ENCODE results near the gene TMTC2. TPM values are rescaled to one million over a fixed set of nuclear protein-coding genes. Genes with fewer than 3 reads are reported as not detected.

TMTC2 gene
- total RNA-seq, 4 donors from 2014 or later, result 6.5 to 11.3 (median 8.9) TPM

DNA sequence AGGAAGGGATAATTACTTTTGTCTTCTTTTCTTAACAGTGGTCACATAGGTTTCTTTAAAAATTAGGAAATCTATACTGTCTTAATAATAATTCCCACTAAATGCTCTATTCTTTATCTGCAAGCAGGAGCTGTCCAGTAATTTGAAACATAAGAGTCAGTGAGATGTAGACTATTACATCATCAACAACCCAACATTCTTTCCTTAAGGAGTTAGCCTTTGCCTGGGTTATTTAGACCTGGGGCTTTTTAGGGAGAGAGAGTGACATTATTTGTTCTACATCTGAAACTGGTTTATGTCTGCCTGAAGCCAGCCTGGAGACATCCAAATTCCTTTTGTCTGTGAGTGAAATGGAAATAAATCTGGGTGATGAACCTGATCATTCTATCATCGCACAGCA lies 294.4 kb downstream of the TMTC2 start:
- TF ChIP-seq, protein P1, sequence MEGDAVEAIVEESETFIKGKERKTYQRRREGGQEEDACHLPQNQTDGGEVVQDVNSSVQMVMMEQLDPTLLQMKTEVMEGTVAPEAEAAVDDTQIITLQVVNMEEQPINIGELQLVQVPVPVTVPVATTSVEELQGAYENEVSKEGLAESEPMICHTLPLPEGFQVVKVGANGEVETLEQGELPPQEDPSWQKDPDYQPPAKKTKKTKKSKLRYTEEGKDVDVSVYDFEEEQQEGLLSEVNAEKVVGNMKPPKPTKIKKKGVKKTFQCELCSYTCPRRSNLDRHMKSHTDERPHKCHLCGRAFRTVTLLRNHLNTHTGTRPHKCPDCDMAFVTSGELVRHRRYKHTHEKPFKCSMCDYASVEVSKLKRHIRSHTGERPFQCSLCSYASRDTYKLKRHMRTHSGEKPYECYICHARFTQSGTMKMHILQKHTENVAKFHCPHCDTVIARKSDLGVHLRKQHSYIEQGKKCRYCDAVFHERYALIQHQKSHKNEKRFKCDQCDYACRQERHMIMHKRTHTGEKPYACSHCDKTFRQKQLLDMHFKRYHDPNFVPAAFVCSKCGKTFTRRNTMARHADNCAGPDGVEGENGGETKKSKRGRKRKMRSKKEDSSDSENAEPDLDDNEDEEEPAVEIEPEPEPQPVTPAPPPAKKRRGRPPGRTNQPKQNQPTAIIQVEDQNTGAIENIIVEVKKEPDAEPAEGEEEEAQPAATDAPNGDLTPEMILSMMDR (IDR thresholded peaks at IDR 0.05; ENCODE audit: low read depth), result no peak

DNA sequence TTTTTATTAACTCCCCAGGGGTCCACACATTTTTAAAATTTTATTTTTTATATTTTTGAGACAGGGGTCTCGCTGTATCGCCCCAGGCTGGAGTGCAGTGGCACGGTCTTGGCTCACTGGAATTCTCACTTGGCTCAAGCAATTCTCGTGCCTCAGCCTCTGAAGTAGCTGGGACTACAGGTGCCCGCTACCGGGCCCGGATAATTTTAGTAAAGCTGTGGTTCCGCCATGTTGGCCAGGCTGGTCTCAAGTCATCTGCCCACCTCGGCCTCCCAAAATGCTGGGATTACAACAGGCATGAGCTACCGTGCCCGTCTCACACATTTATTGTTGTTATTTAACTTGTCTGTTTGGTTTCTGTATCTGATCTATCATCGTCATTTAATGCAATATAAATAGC lies 307.4 kb downstream of the TMTC2 start:
- TF ChIP-seq, protein P1 (IDR thresholded peaks at IDR 0.05; ENCODE audit: low read depth), result no peak

DNA sequence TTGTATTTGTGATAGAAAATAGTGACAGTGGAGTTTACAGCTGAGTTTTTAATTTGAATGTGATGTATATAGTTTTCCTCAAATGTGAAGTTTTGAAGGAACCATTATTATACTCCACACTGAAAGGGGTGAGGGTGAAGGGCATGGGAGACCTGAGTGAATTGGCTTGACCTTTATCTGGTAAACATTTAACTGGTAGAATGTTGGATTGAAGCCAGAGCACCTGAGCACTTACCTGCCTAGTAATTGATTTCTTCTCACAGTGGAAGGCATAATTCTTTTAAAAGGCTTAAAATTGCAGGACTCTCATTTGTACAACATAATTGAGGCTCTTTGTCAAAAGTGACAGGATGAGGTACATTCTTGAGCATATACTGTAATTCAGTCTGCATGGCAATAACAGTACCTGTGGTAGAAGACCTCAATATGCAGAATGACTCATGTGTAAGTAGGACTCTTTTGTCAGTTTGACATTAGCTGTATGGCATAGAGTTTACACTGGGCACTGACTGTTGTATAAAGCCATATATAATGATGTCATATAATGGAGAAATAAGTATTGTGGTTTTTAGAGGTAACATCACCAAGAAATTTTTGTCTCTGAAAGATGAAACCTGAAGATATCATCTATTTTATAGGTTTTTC lies 309.6 kb downstream of the TMTC2 start:
- TF ChIP-seq, protein P1 (IDR thresholded peaks at IDR 0.05; ENCODE audit: low read depth), result no peak

DNA sequence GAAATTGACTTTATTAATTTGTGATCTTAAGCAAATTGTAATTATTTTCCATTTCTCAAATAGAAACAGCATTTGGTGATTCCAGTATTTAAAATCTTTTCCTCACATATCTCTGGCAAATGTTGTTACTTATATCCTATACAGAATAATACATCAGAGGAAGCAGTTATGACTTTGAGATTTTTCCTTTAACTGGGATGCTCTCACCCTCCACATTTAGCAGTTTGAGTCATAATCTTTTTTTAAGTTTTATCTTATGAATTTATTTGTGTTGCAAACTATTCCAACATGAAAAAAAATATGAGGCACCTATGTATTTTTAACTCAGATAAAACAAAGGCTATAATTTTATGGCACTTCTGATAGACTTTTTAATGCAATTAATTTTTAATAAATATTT lies 311.8 kb downstream of the TMTC2 start:
- TF ChIP-seq, protein P1 (IDR thresholded peaks at IDR 0.05; ENCODE audit: low read depth), result no peak

DNA sequence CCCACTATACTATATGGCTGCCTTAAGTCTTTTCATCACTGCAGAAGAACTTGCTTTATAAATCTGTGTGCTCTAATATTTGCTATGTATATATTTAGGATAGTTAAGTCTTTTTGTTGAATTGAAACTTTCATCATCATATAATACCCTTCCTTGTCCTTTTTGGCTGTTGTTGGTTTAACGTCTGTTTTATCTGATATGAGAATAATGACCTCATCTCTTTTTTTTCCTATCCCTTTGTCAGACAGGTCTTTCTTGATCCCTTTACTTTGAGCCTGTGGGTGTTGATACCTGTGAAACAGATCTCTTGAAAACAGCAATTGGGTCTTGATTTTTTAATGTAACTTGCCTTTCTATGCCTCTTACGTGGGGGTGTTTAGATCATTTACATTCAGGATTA lies 316.3 kb downstream of the TMTC2 start:
- TF ChIP-seq, protein P1 (IDR thresholded peaks at IDR 0.05; ENCODE audit: low read depth), result no peak

DNA sequence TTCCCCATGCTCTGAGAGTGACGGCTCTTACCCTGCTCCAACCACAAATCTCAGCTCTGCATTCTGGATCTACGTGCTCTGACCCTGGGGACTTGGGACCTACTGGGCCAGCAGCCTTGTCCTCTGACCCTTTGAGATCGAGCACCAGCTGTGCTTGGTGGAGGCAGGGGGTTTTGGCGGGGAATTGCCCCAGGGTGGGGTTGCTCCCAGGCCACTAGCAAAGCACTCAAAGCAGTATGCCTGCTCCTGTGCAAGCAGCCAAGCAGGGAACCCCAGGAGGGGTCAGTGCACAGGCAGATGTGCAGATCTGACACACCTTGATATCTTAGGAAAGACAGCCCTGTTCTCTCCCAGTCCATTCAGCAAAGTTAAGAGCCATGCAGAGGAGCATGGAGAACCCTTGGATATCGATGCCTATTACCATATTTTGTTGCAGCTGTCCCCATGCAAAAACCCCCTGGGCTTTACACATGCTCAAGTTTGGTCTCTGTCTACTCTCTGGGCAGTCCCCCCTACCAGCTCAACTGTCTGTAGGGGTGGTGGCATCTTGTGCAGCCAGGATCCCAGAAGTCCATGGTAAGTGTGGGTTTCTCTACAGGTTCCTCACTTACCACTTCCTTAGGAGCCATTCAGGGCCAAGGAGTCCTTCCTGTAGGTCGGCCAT lies 319.0 kb downstream of the TMTC2 start:
- TF ChIP-seq, protein P1 (IDR thresholded peaks at IDR 0.05; ENCODE audit: low read depth), result no peak

DNA sequence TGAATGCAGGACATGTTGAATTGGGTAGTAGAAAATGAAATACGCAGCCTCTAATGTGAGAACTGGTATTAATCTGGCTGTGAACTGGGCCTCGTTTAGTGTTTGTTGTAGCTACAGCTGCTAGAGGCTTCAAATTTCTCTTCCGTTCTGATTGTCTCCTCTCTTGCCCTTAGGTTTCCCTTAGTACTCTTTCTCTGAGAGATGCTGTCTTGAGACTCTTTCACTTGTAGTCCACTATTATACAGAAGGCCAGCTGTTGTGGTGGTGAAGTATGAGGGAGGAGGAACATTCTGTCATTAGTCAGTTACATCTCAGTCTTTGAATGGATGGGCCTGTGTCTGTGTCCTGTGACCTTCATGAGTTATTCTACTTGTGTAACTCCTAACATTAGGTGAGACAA lies 322.0 kb downstream of the TMTC2 start:
- TF ChIP-seq, protein P1 (IDR thresholded peaks at IDR 0.05; ENCODE audit: low read depth), result no peak

Measured in subcutaneous adipose tissue (tissue), 4 donors.